ENCODE measurements around the gene SDC4.

SDC4 gene

GRCh38 chr20:45294659-45295058, 53.6 kb downstream of the SDC4 start:
- no peak for DNase-seq (ENCODE audit: low read depth)

GRCh38 chr20:45294003-45294368, 54.2 kb downstream of the SDC4 start:
- DNase-seq (ENCODE audit: low read depth) = no peak

- peak; percentile 75 for DNase-seq (ENCODE audit: low read depth)
Measured at GRCh38 chr20:45293041-45294002, 54.9 kb downstream of the SDC4 start.

GRCh38 chr20:45292343-45292742, 55.9 kb downstream of the SDC4 start:
- no peak for DNase-seq (ENCODE audit: low read depth)

GRCh38 chr20:45291526-45291925, 56.7 kb downstream of the SDC4 start:
- no peak for DNase-seq (ENCODE audit: low read depth)

- DNase-seq (ENCODE audit: low read depth) = peak; percentile 56
Measured at GRCh38 chr20:45290677-45291355, 57.4 kb downstream of the SDC4 start.

- no peak for DNase-seq (ENCODE audit: low read depth)
Measured at GRCh38 chr20:45289942-45290676, 58.1 kb downstream of the SDC4 start.

- DNase-seq (ENCODE audit: low read depth) = no peak
Measured at GRCh38 chr20:45288860-45289259, 59.4 kb downstream of the SDC4 start.

- DNase-seq (ENCODE audit: low read depth) = no peak
Measured at GRCh38 chr20:45288376-45288775, 59.8 kb downstream of the SDC4 start.

GRCh38 chr20:45283551-45284057, 64.6 kb downstream of the SDC4 start:
- no peak for DNase-seq (ENCODE audit: low read depth)

- no peak for DNase-seq (ENCODE audit: low read depth)
Measured at GRCh38 chr20:45282700-45283550, 65.3 kb downstream of the SDC4 start.

- no peak for DNase-seq (ENCODE audit: low read depth)
Measured at GRCh38 chr20:45279992-45280391, 68.2 kb downstream of the SDC4 start.

- DNase-seq (ENCODE audit: low read depth) = no peak
Measured at GRCh38 chr20:45275338-45275737, 72.9 kb downstream of the SDC4 start.
